Measurements from ENCODE around the gene MEIOSIN. TPM values are rescaled to one million over a fixed set of nuclear protein-coding genes. Genes with fewer than 3 reads are reported as not detected.

Gene MEIOSIN
- total RNA-seq, 4 donors from 2014 or later: not detected

- in situ Hi-C loops (cut with MboI; ENCODE audit: low pct_ligation_motif_present in 1 of 4, low pct_unique_long_range_greater_than_20kb in 1 of 4, low sequenced_read_pairs in 3 of 4) (no loop called here), intact Hi-C loops (cut with DNase I; ENCODE audit: low total_unique reads) (no loop called here)
- 96% methylated on average over 6 of the region's 8 CpGs; no CpG with 5 or more reads in 1 of the 2 donors for WGBS, 2 donors (ENCODE audit: low coverage in 1 of 2)
- Histone ChIP-seq H3K36me3 (no peaks in the 10 kb centered on the region), H3K27me3 (no peaks in the 10 kb centered on the region), H3K4me3 (no peak overlapping the region), H3K4me1 (no peaks in the 10 kb centered on the region), H3K9me3 (no peaks in the 10 kb centered on the region), H3K27ac (no peak overlapping the region)
- no peak for DNase-seq
- TF ChIP-seq EP300 (IDR thresholded peaks at IDR 0.05; ENCODE audit: low read depth) (no peak), CTCF (IDR thresholded peaks at IDR 0.05) (no peak), POLR2A (IDR thresholded peaks at IDR 0.05) (no peak), POLR2AphosphoS5 (IDR thresholded peaks at IDR 0.05) (no peak)
These were observed 21.1 kb downstream of the MEIOSIN start for GRCh38 chr19:45754323-45754722.

GRCh38 chr19:45757695-45758094 is 24.5 kb downstream of the MEIOSIN start:
- Histone ChIP-seq H3K4me3 (no peak overlapping the region), H3K27ac (no peak overlapping the region), H3K27me3 (no peaks in the 10 kb centered on the region), H3K9me3 (no peaks in the 10 kb centered on the region), H3K36me3 (no peaks in the 10 kb centered on the region), H3K4me1 (no peaks in the 10 kb centered on the region)
- intact Hi-C loops (cut with DNase I; ENCODE audit: low total_unique reads) (no loop called here), in situ Hi-C loops (cut with MboI; ENCODE audit: low pct_ligation_motif_present in 1 of 4, low pct_unique_long_range_greater_than_20kb in 1 of 4, low sequenced_read_pairs in 3 of 4) (no loop called here)
- 85 to 100% methylated on average over 4 to 9 of the region's 9 CpGs for WGBS, 2 donors (ENCODE audit: low coverage in 1 of 2)
- no peak for DNase-seq
- TF ChIP-seq EP300 (IDR thresholded peaks at IDR 0.05; ENCODE audit: low read depth): no peak
- TF ChIP-seq POLR2AphosphoS5 (IDR thresholded peaks at IDR 0.05): no peak
- no peak for TF ChIP-seq POLR2A (IDR thresholded peaks at IDR 0.05)
- TF ChIP-seq CTCF (IDR thresholded peaks at IDR 0.05): no peak

GRCh38 chr19:45758921-45759320 is 25.7 kb downstream of the MEIOSIN start:
- Histone ChIP-seq H3K4me3 (no peak overlapping the region), H3K9me3 (no peaks in the 10 kb centered on the region), H3K27me3 (no peaks in the 10 kb centered on the region), H3K4me1 (peaks cover 0 to 4% (median 2%) of the 10 kb centered on the region in 4 donors), H3K36me3 (no peaks in the 10 kb centered on the region), H3K27ac (no peak overlapping the region)
- in situ Hi-C loops (cut with MboI; ENCODE audit: low pct_ligation_motif_present in 1 of 4, low pct_unique_long_range_greater_than_20kb in 1 of 4, low sequenced_read_pairs in 3 of 4) (no loop called here), intact Hi-C loops (cut with DNase I; ENCODE audit: low total_unique reads) (no loop called here)
- TF ChIP-seq POLR2AphosphoS5 (IDR thresholded peaks at IDR 0.05): no peak
- no peak for TF ChIP-seq CTCF (IDR thresholded peaks at IDR 0.05)
- WGBS, 2 donors (ENCODE audit: low coverage in 1 of 2): 84% methylated on average over 8 of the region's 9 CpGs; no CpG with 5 or more reads in 1 of the 2 donors
- DNase-seq: no peak

- Histone ChIP-seq H3K4me3 (no peak overlapping the region), H3K36me3 (no peaks in the 10 kb centered on the region), H3K4me1 (peaks cover 10 to 32% (median 25%) of the 10 kb centered on the region in 4 donors), H3K9me3 (no peaks in the 10 kb centered on the region), H3K27ac (no peak overlapping the region), H3K27me3 (no peaks in the 10 kb centered on the region)
- in situ Hi-C loops (cut with MboI; ENCODE audit: low pct_ligation_motif_present in 1 of 4, low pct_unique_long_range_greater_than_20kb in 1 of 4, low sequenced_read_pairs in 3 of 4): no loop called here
- no peak for DNase-seq
- intact Hi-C loops (cut with DNase I; ENCODE audit: low total_unique reads): loop anchor here (10.0 kb wide), 1 partner anchor 47 kb away; no protein-coding TSS in a partner anchor
- no peak for TF ChIP-seq CTCF (IDR thresholded peaks at IDR 0.05)
- no peak for TF ChIP-seq POLR2A (IDR thresholded peaks at IDR 0.05)
- no peak for TF ChIP-seq EP300 (IDR thresholded peaks at IDR 0.05; ENCODE audit: low read depth)
- TF ChIP-seq POLR2AphosphoS5 (IDR thresholded peaks at IDR 0.05): no peak
- WGBS, 2 donors (ENCODE audit: low coverage in 1 of 2): 83% methylated on average over 17 of the region's 17 CpGs; no CpG with 5 or more reads in 1 of the 2 donors
These were observed 28.5 kb downstream of the MEIOSIN start for GRCh38 chr19:45761714-45762113.

Data from transverse colon (tissue), 4 donors.